HCT116 (cell line): ENCODE data around the gene TXNDC16. TPM values are rescaled to one million over a fixed set of nuclear protein-coding genes. Genes with fewer than 3 reads are reported as not detected.

Experiments
- ATAC-seq: fragments of 200-7000 bp; cut with Tn5 transposase; 2 replicates; pipeline ENCODE4 v1.9.1; 2020; ENCODE audit warnings: mild to moderate bottlenecking, moderate library complexity
- BruUV-seq: library from RNA; stranded (reverse); fragments of 400-500 nt; replicated peaks from 2 replicates; lab custom pipeline; 2021; lab: Mats Ljungman, UMichigan
- CTCF ChIA-PET: fragments of 300-600 bp; sonication (Branson Sonifier 250); formaldehyde crosslinking; loops from one replicate; lab custom pipeline; 2021; ENCODE audit warnings: antibody characterized with exemption; lab: Charles Lee
- POLR2A ChIA-PET: fragments of 300-600, 350-600 bp; sonication (Branson Sonifier 250); formaldehyde crosslinking; loops from one replicate; lab custom pipeline; 2021; ENCODE audit warnings: antibody characterized with exemption; lab: Charles Lee
- RAD21 ChIA-PET, 2 experiments: fragments of 300-600 bp; sonication (Branson Sonifier 250); formaldehyde crosslinking; loops; one replicate each; lab custom pipeline; 2023; ENCODE audit warnings: low total read pairs in 2 of 2; ENCODE audit not compliant: uncharacterized antibody in 2 of 2, unreplicated experiment in 2 of 2, low non-redundant PET in 1 of 2; lab: Charles Lee
- DNase-seq: peaks from one replicate; pipeline ENCODE4 v3.0.0-alpha.2; 2010; ENCODE audit warnings: low read depth, low spot score
- H2AFZ ChIP-seq: fragments of 200-600 bp; shearing (Covaris generic), sonication (generic); 2 replicates; pipeline ENCODE4 v1.6.1; 2017; ENCODE audit warnings: low read depth, mixed run types, mixed read lengths, antibody characterized with exemption, low read length; ENCODE audit not compliant: poor library complexity, severe bottlenecking
- H3K27ac ChIP-seq: 2 replicates; pipeline ENCODE4 v1.5.1; 2012; ENCODE audit warnings: low read depth, low read length
- H3K27me3 ChIP-seq: fragments of 200-600 bp; sonication (generic); 2 replicates; pipeline ENCODE4 v1.6.1; 2016; ENCODE audit warnings: mixed run types, low read length, mixed read lengths; ENCODE audit not compliant: insufficient read depth
- H3K36me3 ChIP-seq, 2 experiments: fragments of 200-500 bp in 1 of 2; fragments of 200-600 bp in 1 of 2; sonication (Bioruptor generic) in 1 of 2; sonication (generic) in 1 of 2; 2 replicates each; pipeline versions ENCODE4 v1.5.1 to v1.6.1; 2014 to 2016; ENCODE audit warnings: low read length in 2 of 2, inconsistent platforms in 1 of 2, mixed read lengths in 1 of 2, mixed run types in 1 of 2; ENCODE audit not compliant: insufficient read depth in 2 of 2, control insufficient read depth in 1 of 2
- H3K4me1 ChIP-seq, 2 experiments: fragments of 200-600 bp in 1 of 2; sonication (generic) in 1 of 2; 2 replicates each; pipeline versions ENCODE4 v1.5.1 to v1.6.1; 2012 to 2017; ENCODE audit warnings: low read length in 2 of 2, inconsistent platforms in 1 of 2, mild to moderate bottlenecking in 1 of 2, mixed read lengths in 1 of 2, mixed run types in 1 of 2, moderate library complexity in 1 of 2; ENCODE audit not compliant: insufficient read depth in 2 of 2, control insufficient read depth in 1 of 2
- H3K4me2 ChIP-seq: fragments of 200-600 bp; sonication (generic); 2 replicates; pipeline ENCODE4 v1.6.1; 2017; ENCODE audit warnings: mixed run types, low read length, mixed read lengths
- H3K4me3 ChIP-seq, 2 experiments: fragments of 200-600 bp in 1 of 2; sonication (generic) in 1 of 2; replicated peaks in 1 of 2; 2 replicates each; pipeline ENCODE4 v1.5.1; 2011 to 2016; ENCODE audit warnings: low read length in 2 of 2, control low read depth in 1 of 2, low read depth in 1 of 2, mild to moderate bottlenecking in 1 of 2, mixed read lengths in 1 of 2, mixed run types in 1 of 2
- H3K79me2 ChIP-seq: fragments of 200-600 bp; sonication (generic); 2 replicates; pipeline ENCODE4 v1.6.1; 2017; ENCODE audit warnings: mild to moderate bottlenecking, mixed run types, low read length, moderate library complexity, mixed read lengths; ENCODE audit not compliant: insufficient read depth
- H3K9ac ChIP-seq: fragments of 200-600 bp; sonication (generic); 2 replicates; pipeline ENCODE4 v1.6.1; 2016; ENCODE audit warnings: low read length, mixed read lengths
- H3K9me2 ChIP-seq: fragments of 200-600 bp; sonication (generic), shearing (Covaris generic); 2 replicates; pipeline ENCODE4 v1.6.1; 2017; ENCODE audit warnings: mixed run types, mild to moderate bottlenecking, moderate library complexity; ENCODE audit not compliant: insufficient read depth
- H3K9me3 ChIP-seq, 2 experiments: fragments of 200-500 bp in 1 of 2; fragments of 200-600 bp in 1 of 2; sonication (Bioruptor generic) in 1 of 2; sonication (generic) in 1 of 2; 2 replicates each; pipeline ENCODE4 v1.6.1; 2014 to 2017; ENCODE audit warnings: low read length in 2 of 2, mixed read lengths in 2 of 2, inconsistent platforms in 1 of 2, low read depth in 1 of 2, mild to moderate bottlenecking in 1 of 2, mixed run types in 1 of 2, moderate library complexity in 1 of 2; ENCODE audit not compliant: control insufficient read depth in 1 of 2, insufficient read depth in 1 of 2
- H4K20me1 ChIP-seq: fragments of 200-600 bp; sonication (generic), shearing (Covaris generic); 2 replicates; pipeline ENCODE4 v1.6.1; 2017; ENCODE audit warnings: mixed run types, mild to moderate bottlenecking, moderate library complexity; ENCODE audit not compliant: insufficient read depth
- CBX3 ChIP-seq: IDR thresholded peaks from 2 replicates; pipeline ENCODE4 v1.6.1; 2012; ENCODE audit warnings: low read depth
- CEBPB ChIP-seq: IDR thresholded peaks from 2 replicates; pipeline ENCODE4 v1.6.1; 2012; ENCODE audit warnings: low read depth
- ELF1 ChIP-seq: IDR thresholded peaks from 2 replicates; pipeline ENCODE4 v1.6.1; 2012; ENCODE audit warnings: low read depth, borderline replicate concordance
- EZH2phosphoT487 ChIP-seq: fragments of 200-600 bp; IDR thresholded peaks from 2 replicates; pipeline ENCODE4 v1.6.1; 2018; ENCODE audit warnings: antibody characterized with exemption, borderline replicate concordance
- JUND ChIP-seq: IDR thresholded peaks from 2 replicates; pipeline ENCODE4 v1.6.1; 2012
- MAX ChIP-seq: IDR thresholded peaks from 2 replicates; pipeline ENCODE4 v1.6.1; 2012
- POLR2A ChIP-seq: IDR thresholded peaks from 2 replicates; pipeline ENCODE4 v1.7.0; 2011; ENCODE audit warnings: borderline replicate concordance; ENCODE audit not compliant: insufficient read depth, insufficient read length; ENCODE audit errors: extremely low read depth
- POLR2AphosphoS5 ChIP-seq: IDR thresholded peaks from 2 replicates; pipeline ENCODE4 v1.6.1; 2011; ENCODE audit warnings: mild to moderate bottlenecking, low read depth, low read length, moderate library complexity
- RAD21 ChIP-seq: IDR thresholded peaks from 2 replicates; pipeline ENCODE4 v1.6.1; 2012; ENCODE audit warnings: low read depth, mild to moderate bottlenecking
- SIN3A ChIP-seq: IDR thresholded peaks from 2 replicates; pipeline ENCODE4 v1.6.1; 2012; ENCODE audit warnings: low read depth
- SRF ChIP-seq: IDR thresholded peaks from 2 replicates; pipeline ENCODE4 v1.6.1; 2012; ENCODE audit warnings: low read depth
- TCF7L2 ChIP-seq: IDR thresholded peaks from 2 replicates; pipeline ENCODE4 v1.7.0; 2011; ENCODE audit warnings: borderline replicate concordance, inconsistent platforms; ENCODE audit not compliant: insufficient read depth, insufficient read length; ENCODE audit errors: extremely low read depth
- ZBTB33 ChIP-seq: IDR thresholded peaks from 2 replicates; pipeline ENCODE4 v1.6.1; 2011; ENCODE audit warnings: mild to moderate bottlenecking, low read length, moderate library complexity; ENCODE audit not compliant: insufficient replicate concordance; ENCODE audit errors: extremely low read depth
- ZNF274 ChIP-seq: fragments of 200-500 bp; sonication (Bioruptor generic); IDR thresholded peaks from 2 replicates; pipeline ENCODE4 v1.6.1; 2014; ENCODE audit warnings: mild to moderate bottlenecking, low read depth, low read length, inconsistent platforms
- intact Hi-C: fragments of 100-400 bp; cut with micrococcal nuclease; formaldehyde crosslinking; loops from 2 replicates; pipeline ENCODE4 v1.10.0; 2022
- total RNA-seq: library from RNA; stranded (reverse); gene quantifications from one replicate; pipeline ENCODE4 v1.2.1, GENCODE V29; 2021; ENCODE audit not compliant: unreplicated experiment

The TXNDC16 gene
- total RNA-seq, 1 experiment from 2014 or later, result 2.7 TPM

GRCh38 chr14:52494444-52494843 lies 57.9 kb downstream of the TXNDC16 start:
- Histone ChIP-seq H3K4me1 (no peaks in the 10 kb centered on the region; a peak in 1 of 4 replicates), H3K79me2 (no peaks in the 10 kb centered on the region), H3K36me3 (no peaks in the 10 kb centered on the region), H3K9me3 (no peaks in the 10 kb centered on the region; a peak in 1 of 4 replicates), H2AFZ (no peak overlapping the region), H4K20me1 (no peaks in the 10 kb centered on the region), H3K9ac (no peak overlapping the region), H3K4me2 (no peak overlapping the region), H3K27me3 (no peaks in the 10 kb centered on the region), H3K4me3 (no peak overlapping the region), H3K9me2 (no peaks in the 10 kb centered on the region), H3K27ac (no peak overlapping the region)
- CTCF ChIA-PET, result no interaction called here
- intact Hi-C loops, result no loop called here
- no peak for ATAC-seq
- BruUV-seq, result no TSS peak
- RAD21 ChIA-PET, result no interaction called here
- POLR2A ChIA-PET, result no interaction called here
- TF ChIP-seq SRF (no peak), MAX (no peak), ELF1 (no peak), TCF7L2 (no peak), ZNF274 (no peak), EZH2phosphoT487 (no peak), CEBPB (no peak), ZBTB33 (no peak), SIN3A (no peak), JUND (no peak), POLR2AphosphoS5 (no peak), RAD21 (no peak), CBX3 (no peak), POLR2A (no peak)
- DNase-seq, result no peak
